Lower leg skin (tissue), 3 donors: ENCODE measurements around the gene CCNDBP1.

ENCODE experiments used
- POLR2A ChIP-seq, 2 donors: fragments of 450-650 bp; IDR thresholded peaks; one replicate each; pipeline ENCODE4 v1.6.1; 2016 to 2017; ENCODE audit warnings: antibody characterized with exemption in 2 of 2, mild to moderate bottlenecking in 1 of 2, moderate library complexity in 1 of 2
- TF ChIP-seq, protein P1 (sequence below), 3 donors: fragments of 450-650 bp; IDR thresholded peaks; one replicate each; pipeline ENCODE4 v1.5.1; 2016; ENCODE audit warnings: antibody characterized with exemption in 3 of 3, mild to moderate bottlenecking in 3 of 3, moderate library complexity in 2 of 3

DNA sequence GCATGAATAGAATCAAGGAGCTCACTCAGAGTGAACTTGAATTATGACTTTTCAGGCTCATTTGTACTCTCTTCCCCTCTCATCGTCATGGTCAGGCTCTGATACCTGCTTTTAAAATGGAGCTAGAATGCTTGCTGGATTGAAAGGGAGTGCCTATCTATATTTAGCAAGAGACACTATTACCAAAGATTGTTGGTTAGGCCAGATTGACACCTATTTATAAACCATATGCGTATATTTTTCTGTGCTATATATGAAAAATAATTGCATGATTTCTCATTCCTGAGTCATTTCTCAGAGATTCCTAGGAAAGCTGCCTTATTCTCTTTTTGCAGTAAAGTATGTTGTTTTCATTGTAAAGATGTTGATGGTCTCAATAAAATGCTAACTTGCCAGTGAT lies 9.6 kb downstream of the CCNDBP1 start:
- TF ChIP-seq POLR2A (IDR thresholded peaks at IDR 0.05), result no peak
- TF ChIP-seq, protein P1, sequence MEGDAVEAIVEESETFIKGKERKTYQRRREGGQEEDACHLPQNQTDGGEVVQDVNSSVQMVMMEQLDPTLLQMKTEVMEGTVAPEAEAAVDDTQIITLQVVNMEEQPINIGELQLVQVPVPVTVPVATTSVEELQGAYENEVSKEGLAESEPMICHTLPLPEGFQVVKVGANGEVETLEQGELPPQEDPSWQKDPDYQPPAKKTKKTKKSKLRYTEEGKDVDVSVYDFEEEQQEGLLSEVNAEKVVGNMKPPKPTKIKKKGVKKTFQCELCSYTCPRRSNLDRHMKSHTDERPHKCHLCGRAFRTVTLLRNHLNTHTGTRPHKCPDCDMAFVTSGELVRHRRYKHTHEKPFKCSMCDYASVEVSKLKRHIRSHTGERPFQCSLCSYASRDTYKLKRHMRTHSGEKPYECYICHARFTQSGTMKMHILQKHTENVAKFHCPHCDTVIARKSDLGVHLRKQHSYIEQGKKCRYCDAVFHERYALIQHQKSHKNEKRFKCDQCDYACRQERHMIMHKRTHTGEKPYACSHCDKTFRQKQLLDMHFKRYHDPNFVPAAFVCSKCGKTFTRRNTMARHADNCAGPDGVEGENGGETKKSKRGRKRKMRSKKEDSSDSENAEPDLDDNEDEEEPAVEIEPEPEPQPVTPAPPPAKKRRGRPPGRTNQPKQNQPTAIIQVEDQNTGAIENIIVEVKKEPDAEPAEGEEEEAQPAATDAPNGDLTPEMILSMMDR (IDR thresholded peaks at IDR 0.05), result no peak
